Stomach (tissue), 9 donors: ENCODE results near the gene GAMT. TPM values are rescaled to one million over a fixed set of nuclear protein-coding genes. Genes with fewer than 3 reads are reported as not detected.

Experiments used
- DNase-seq, 2 donors: peaks; one replicate each; pipeline versions ENCODE4 v3.0.0 to v3.0.0-alpha.2; 2013 to 2019
- H3K27ac ChIP-seq, 5 donors: fragments of 200-600 bp in 4 of 5; sonication (generic) in 4 of 5; one replicate each; pipeline ENCODE4 v1.5.1; 2013 to 2019; ENCODE audit warnings: mild to moderate bottlenecking in 1 of 5, moderate library complexity in 1 of 5
- H3K27me3 ChIP-seq, 3 donors: fragments of 200-600 bp; sonication (generic); one replicate each; pipeline ENCODE4 v1.5.1; 2017 to 2019; ENCODE audit warnings: mixed run types in 1 of 3
- H3K36me3 ChIP-seq, 4 donors: fragments of 200-600 bp; sonication (generic); 1 replicate in 3 of 4; 2 replicates in 1 of 4; pipeline ENCODE4 v1.5.1; 2016 to 2019
- H3K4me1 ChIP-seq, 4 donors: fragments of 200-600 bp; sonication (generic); one replicate each; pipeline ENCODE4 v1.5.1; 2016 to 2019
- H3K4me3 ChIP-seq, 4 donors: fragments of 200-600 bp; sonication (generic) in 3 of 4; one replicate each; pipeline ENCODE4 v1.5.1; 2016 to 2019; ENCODE audit warnings: mild to moderate bottlenecking in 1 of 4
- H3K9me3 ChIP-seq, 4 donors: fragments of 200-600 bp; sonication (generic); one replicate each; pipeline ENCODE4 v1.5.1; 2016 to 2019
- EP300 ChIP-seq: sonication (generic); formaldehyde crosslinking; IDR thresholded peaks from one replicate; pipeline ENCODE4 v1.6.1; 2017; ENCODE audit warnings: antibody characterized with exemption
- POLR2A ChIP-seq, 4 donors: fragments of 450-650 bp; IDR thresholded peaks; one replicate each; pipeline ENCODE4 v1.6.1; 2016; ENCODE audit warnings: antibody characterized with exemption in 4 of 4, control low read depth in 2 of 4, mild to moderate bottlenecking in 1 of 4, moderate library complexity in 1 of 4
- POLR2AphosphoS5 ChIP-seq, 3 donors: sonication (generic); formaldehyde crosslinking; IDR thresholded peaks; one replicate each; pipeline ENCODE4 v1.6.1; 2016; ENCODE audit warnings: antibody characterized with exemption in 3 of 3
- WGBS, 5 donors: extraction: QIAGEN DNeasy Blood & Tissue Kit in 3 of 5; methylation state at CpG; one replicate each; pipeline versions ENCODE4 v1.1.5 to v1.1.7; 2013 to 2018; 5-methylcytosine and 5-hydroxymethylcytosine counted together
- intact Hi-C: fragments of 100-400 bp; cut with DNase I; formaldehyde crosslinking; loops from one replicate; pipeline ENCODE4 v1.15.1; 2023; ENCODE audit warnings: low total_unique reads
- polyA plus RNA-seq, 3 donors: library from polyadenylated mRNA; stranded (reverse); fragments of 200-250 nt; gene quantifications; one replicate each; pipeline ENCODE4 v1.2.3, GENCODE V29; 2013
- total RNA-seq, 5 donors: library from RNA; depleted of rRNA; stranded (reverse); fragments of >200 nt; gene quantifications; one replicate each; pipeline versions ENCODE4 v1.1.0 to v1.2.3, GENCODE V29; 2014 to 2016
- TF ChIP-seq, protein P1 (sequence below), 7 experiments: fragments of 450-650 bp in 4 of 7; fragments of 200-600 bp in 3 of 7; sonication (generic) in 3 of 7; IDR thresholded peaks; one replicate each; pipeline ENCODE4 v1.5.1; 2016 to 2019; ENCODE audit warnings: antibody characterized with exemption in 7 of 7, control low read depth in 2 of 7, mild to moderate bottlenecking in 1 of 7
- donor health status: healthy with polysubstance abuse.
- donor health status: Bipolar disorder and iron deficiency.
- donor health status: healthy.

GAMT gene
- total and polyA plus RNA-seq, 8 donors: 2.6 to 102 (median 21.2) TPM; not detected in 2

DNA sequence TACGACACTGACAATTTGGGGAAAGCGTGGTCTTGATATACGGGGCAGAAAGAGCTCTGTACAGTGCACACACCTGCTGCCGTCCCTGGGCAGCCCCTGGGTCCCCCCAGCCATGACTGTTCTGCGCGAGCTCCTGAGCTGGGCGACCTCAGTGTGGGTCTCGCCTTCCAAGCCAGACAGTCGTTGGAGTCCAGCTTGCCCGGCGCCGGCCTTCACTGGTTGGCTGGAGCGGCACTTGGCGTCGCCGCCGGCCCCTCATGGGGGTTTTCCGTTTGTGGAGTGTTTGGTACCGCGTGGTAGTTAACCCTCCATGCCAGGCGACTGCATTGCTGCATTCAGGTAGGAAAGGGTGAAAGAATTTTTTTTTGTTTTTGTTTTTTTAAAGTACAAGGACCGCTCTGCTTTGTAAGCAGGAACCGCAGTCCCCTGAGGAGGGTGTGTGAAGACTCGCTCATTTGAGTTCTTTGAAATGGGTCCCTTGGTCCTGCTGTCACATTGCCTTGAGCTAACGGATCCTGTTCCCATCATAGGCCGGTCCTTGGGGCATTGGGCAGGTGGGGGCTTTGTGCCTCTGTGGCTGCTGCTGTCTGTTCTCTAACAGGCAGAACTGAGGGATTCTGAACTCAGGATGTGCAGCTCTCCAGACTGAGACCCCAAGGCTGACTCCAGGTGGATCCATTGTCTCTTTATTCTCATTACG lies 26.0 kb upstream of the GAMT start:
- TF ChIP-seq POLR2AphosphoS5 (IDR thresholded peaks at IDR 0.05): no peak
- TF ChIP-seq EP300: no peak
- peaks cover 12 to 30% (median 15%) of the 10 kb centered on the region in 4 donors for H3K4me1 ChIP-seq
- H3K27me3 ChIP-seq: no peaks in the 10 kb centered on the region
- H3K9me3 ChIP-seq: no peaks in the 10 kb centered on the region
- WGBS, 5 donors: 92 to 94% (median 92%) methylated on average over 23 to 27 of the region's 27 CpGs
- no peak overlapping the region for H3K4me3 ChIP-seq
- no peak overlapping the region for H3K27ac ChIP-seq
- no peak for DNase-seq
- intact Hi-C loops: no loop called here
- H3K36me3 ChIP-seq: peaks cover 68 to 100% (median 100%) of the 10 kb centered on the region in 4 donors

- 77 to 85% (median 82%) methylated on average over 9 of the region's 9 CpGs for WGBS, 5 donors
Observed at GRCh38 chr19:1426736-1427135, 25.4 kb upstream of the GAMT start.

DNA sequence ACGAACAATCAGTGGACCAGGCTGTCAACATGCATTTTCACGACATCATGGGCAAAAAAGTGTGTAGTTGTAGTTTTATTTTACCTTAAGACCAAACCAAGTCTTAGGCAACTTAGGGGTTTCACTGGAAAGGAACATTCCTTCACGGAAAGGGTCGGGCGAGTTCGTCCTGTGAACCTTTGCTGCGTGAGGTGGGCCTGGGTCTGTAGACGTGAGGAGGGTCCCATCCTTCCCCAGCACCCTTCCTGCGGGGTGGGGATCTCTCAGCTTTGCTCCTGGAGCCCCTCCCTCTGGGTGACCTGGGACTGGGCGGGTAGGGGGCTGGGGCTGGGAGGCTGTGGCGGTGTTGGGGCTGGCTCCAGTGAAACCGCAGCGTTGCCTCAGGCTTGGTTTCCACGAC lies 24.6 kb upstream of the GAMT start:
- TF ChIP-seq, protein P1, sequence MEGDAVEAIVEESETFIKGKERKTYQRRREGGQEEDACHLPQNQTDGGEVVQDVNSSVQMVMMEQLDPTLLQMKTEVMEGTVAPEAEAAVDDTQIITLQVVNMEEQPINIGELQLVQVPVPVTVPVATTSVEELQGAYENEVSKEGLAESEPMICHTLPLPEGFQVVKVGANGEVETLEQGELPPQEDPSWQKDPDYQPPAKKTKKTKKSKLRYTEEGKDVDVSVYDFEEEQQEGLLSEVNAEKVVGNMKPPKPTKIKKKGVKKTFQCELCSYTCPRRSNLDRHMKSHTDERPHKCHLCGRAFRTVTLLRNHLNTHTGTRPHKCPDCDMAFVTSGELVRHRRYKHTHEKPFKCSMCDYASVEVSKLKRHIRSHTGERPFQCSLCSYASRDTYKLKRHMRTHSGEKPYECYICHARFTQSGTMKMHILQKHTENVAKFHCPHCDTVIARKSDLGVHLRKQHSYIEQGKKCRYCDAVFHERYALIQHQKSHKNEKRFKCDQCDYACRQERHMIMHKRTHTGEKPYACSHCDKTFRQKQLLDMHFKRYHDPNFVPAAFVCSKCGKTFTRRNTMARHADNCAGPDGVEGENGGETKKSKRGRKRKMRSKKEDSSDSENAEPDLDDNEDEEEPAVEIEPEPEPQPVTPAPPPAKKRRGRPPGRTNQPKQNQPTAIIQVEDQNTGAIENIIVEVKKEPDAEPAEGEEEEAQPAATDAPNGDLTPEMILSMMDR (IDR thresholded peaks at IDR 0.05): no peak
- TF ChIP-seq POLR2AphosphoS5 (IDR thresholded peaks at IDR 0.05) (no peak), EP300 (no peak), POLR2A (IDR thresholded peaks at IDR 0.05) (no peak)
- 87 to 95% (median 94%) methylated on average over 13 to 14 of the region's 14 CpGs for WGBS, 5 donors
- Histone ChIP-seq H3K9me3 (no peaks in the 10 kb centered on the region), H3K4me1 (peaks cover 12 to 30% (median 15%) of the 10 kb centered on the region in 4 donors), H3K36me3 (peaks cover 70 to 100% (median 100%) of the 10 kb centered on the region in 4 donors), H3K27ac (no peak overlapping the region), H3K4me3 (no peak overlapping the region), H3K27me3 (no peaks in the 10 kb centered on the region)
- intact Hi-C loops: no loop called here
- no peak for DNase-seq

More at GRCh38 chr19:1426736-1427135, 25.4 kb upstream of the GAMT start:
- no peaks in the 10 kb centered on the region for H3K9me3 ChIP-seq
- intact Hi-C loops: no loop called here
- H3K36me3 ChIP-seq: peaks cover 68 to 100% (median 100%) of the 10 kb centered on the region in 4 donors
- H3K27ac ChIP-seq: no peak overlapping the region
- H3K27me3 ChIP-seq: no peaks in the 10 kb centered on the region
- no peak for DNase-seq
- TF ChIP-seq EP300 (no peak), POLR2A (IDR thresholded peaks at IDR 0.05) (no peak), POLR2AphosphoS5 (IDR thresholded peaks at IDR 0.05) (no peak)
- TF ChIP-seq, protein P1 (IDR thresholded peaks at IDR 0.05): no peak
- no peak overlapping the region for H3K4me3 ChIP-seq
- H3K4me1 ChIP-seq: peaks cover 12 to 30% (median 15%) of the 10 kb centered on the region in 4 donors

GRCh38 chr19:1425102-1425837 lies 23.9 kb upstream of the GAMT start:
- no peak for TF ChIP-seq POLR2A (IDR thresholded peaks at IDR 0.05)
- TF ChIP-seq, protein P1 (IDR thresholded peaks at IDR 0.05): no peak
- TF ChIP-seq POLR2AphosphoS5 (IDR thresholded peaks at IDR 0.05): no peak
- TF ChIP-seq EP300: no peak
- no peak for DNase-seq
- WGBS, 5 donors: 86 to 91% (median 90%) methylated on average over 30 to 33 of the region's 33 CpGs
- H3K36me3 ChIP-seq: peaks cover 71 to 100% (median 100%) of the 10 kb centered on the region in 4 donors
- no peak overlapping the region for H3K27ac ChIP-seq
- no peaks in the 10 kb centered on the region for H3K9me3 ChIP-seq
- no peak overlapping the region for H3K4me3 ChIP-seq
- H3K27me3 ChIP-seq: no peaks in the 10 kb centered on the region
- intact Hi-C loops: no loop called here
- H3K4me1 ChIP-seq: peaks cover 11 to 26% (median 15%) of the 10 kb centered on the region in 4 donors
